ENCODE data around the gene LEMD3.

LEMD3 gene

GRCh38 chr12:65237153-65237552 lies 67.8 kb downstream of the LEMD3 start:
- H3K4me1 ChIP-seq = no peaks in the 10 kb centered on the region
- H3K27me3 ChIP-seq = no peaks in the 10 kb centered on the region
- H3K9ac ChIP-seq = no peak overlapping the region
- no peaks in the 10 kb centered on the region for H3K9me3 ChIP-seq
- no peak for TF ChIP-seq Cebpa-rat (IDR thresholded peaks at IDR 0.05)
- H3K36me3 ChIP-seq = peaks cover 29% of the 10 kb centered on the region
- H3K4me3 ChIP-seq = no peak overlapping the region
- H3K4me2 ChIP-seq = no peak overlapping the region
- H4K20me1 ChIP-seq = peaks cover 16% of the 10 kb centered on the region
- H3K27ac ChIP-seq = no peak overlapping the region

GRCh38 chr12:65238609-65239008 lies 69.2 kb downstream of the LEMD3 start:
- H3K36me3 ChIP-seq = peaks cover 44% of the 10 kb centered on the region
- H3K4me1 ChIP-seq = no peaks in the 10 kb centered on the region
- H3K9ac ChIP-seq = no peak overlapping the region
- no peak overlapping the region for H3K4me2 ChIP-seq
- no peaks in the 10 kb centered on the region for H3K27me3 ChIP-seq
- H4K20me1 ChIP-seq = peaks cover 6% of the 10 kb centered on the region
- H3K9me3 ChIP-seq = no peaks in the 10 kb centered on the region
- no peak overlapping the region for H3K27ac ChIP-seq
- TF ChIP-seq Cebpa-rat (IDR thresholded peaks at IDR 0.05) = no peak
- no peak overlapping the region for H3K4me3 ChIP-seq

DNA sequence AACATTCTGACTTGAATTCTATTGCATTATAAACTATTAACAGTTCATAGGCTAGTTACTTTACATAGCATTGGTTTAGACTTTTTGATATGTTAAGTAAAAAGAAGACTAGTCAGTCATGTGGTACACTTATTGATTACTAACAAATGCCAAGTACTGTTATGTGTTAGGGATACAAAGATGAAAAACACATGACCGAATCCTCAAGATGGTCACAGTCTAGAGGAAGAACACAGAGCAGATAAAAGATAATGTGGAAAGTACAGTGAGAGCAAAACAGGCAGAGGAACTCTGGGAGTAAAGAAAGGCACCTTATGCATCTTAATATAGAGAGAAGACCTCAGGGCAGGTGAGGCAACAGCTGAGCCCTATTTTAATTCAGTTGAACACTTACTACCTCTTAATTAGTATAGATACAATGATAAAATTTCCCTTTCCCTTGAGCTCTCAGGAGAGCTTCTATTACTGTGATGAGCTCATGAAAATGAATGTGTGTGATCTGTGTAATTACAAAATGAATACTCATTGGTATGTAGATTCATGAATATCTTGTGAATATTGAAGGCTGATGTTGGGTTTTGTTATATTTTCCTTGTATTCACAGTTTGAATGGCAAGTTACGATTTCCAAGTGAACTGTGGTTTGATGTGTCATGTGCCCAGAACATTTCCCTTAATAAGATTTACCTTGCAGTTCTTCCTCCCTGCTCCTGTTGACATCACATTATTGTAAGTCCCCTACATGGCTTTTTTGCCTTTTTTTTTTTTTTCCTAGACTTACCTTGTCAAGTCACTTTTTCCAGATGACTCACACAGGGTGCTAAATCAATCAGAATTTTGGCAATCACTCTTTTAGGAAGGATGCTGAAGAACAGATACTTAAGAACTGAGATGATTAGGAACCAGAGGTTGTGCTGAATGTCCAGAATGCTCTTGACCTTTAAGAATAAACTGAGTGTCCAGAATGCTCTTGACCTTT lies 79.6 kb downstream of the LEMD3 start:
- Histone ChIP-seq H3K27me3 (no peaks in the 10 kb centered on the region), H3K27ac (no peak overlapping the region), H3K4me3 (no peak overlapping the region), H3K36me3 (peaks cover 47% of the 10 kb centered on the region), H3K9me3 (no peaks in the 10 kb centered on the region), H3K4me2 (no peak overlapping the region), H3K4me1 (no peaks in the 10 kb centered on the region), H3K9ac (no peak overlapping the region), H4K20me1 (no peaks in the 10 kb centered on the region)
- TF ChIP-seq Cebpa-rat (IDR thresholded peaks at IDR 0.05) = no peak

GRCh38 chr12:65252515-65252914 lies 83.1 kb downstream of the LEMD3 start:
- Histone ChIP-seq H3K4me2 (no peak overlapping the region), H3K36me3 (peaks cover 19% of the 10 kb centered on the region), H4K20me1 (no peaks in the 10 kb centered on the region), H3K27me3 (no peaks in the 10 kb centered on the region), H3K27ac (no peak overlapping the region), H3K4me3 (no peak overlapping the region), H3K4me1 (no peaks in the 10 kb centered on the region), H3K9ac (no peak overlapping the region), H3K9me3 (no peaks in the 10 kb centered on the region)
- no peak for TF ChIP-seq Cebpa-rat (IDR thresholded peaks at IDR 0.05)

GRCh38 chr12:65257986-65258385 lies 88.6 kb downstream of the LEMD3 start:
- no peak overlapping the region for H3K9ac ChIP-seq
- no peaks in the 10 kb centered on the region for H3K4me1 ChIP-seq
- TF ChIP-seq Cebpa-rat (IDR thresholded peaks at IDR 0.05) = no peak
- no peaks in the 10 kb centered on the region for H4K20me1 ChIP-seq
- no peak overlapping the region for H3K27ac ChIP-seq
- H3K9me3 ChIP-seq = 0 out of 2 replicates have a peak, but pooled peaks cover 5% of the 10 kb centered on the region
- H3K4me2 ChIP-seq = no peak overlapping the region
- no peak overlapping the region for H3K4me3 ChIP-seq
- no peaks in the 10 kb centered on the region for H3K36me3 ChIP-seq
- H3K27me3 ChIP-seq = no peaks in the 10 kb centered on the region

GRCh38 chr12:65259501-65259900 lies 90.1 kb downstream of the LEMD3 start:
- Histone ChIP-seq H3K27me3 (no peaks in the 10 kb centered on the region), H3K4me2 (no peak overlapping the region), H3K9ac (no peak overlapping the region), H3K4me1 (no peaks in the 10 kb centered on the region), H3K36me3 (no peaks in the 10 kb centered on the region), H3K9me3 (0 out of 2 replicates have a peak, but pooled peaks cover 5% of the 10 kb centered on the region), H3K27ac (no peak overlapping the region), H4K20me1 (no peaks in the 10 kb centered on the region), H3K4me3 (no peak overlapping the region)
- TF ChIP-seq Cebpa-rat (IDR thresholded peaks at IDR 0.05) = no peak

DNA sequence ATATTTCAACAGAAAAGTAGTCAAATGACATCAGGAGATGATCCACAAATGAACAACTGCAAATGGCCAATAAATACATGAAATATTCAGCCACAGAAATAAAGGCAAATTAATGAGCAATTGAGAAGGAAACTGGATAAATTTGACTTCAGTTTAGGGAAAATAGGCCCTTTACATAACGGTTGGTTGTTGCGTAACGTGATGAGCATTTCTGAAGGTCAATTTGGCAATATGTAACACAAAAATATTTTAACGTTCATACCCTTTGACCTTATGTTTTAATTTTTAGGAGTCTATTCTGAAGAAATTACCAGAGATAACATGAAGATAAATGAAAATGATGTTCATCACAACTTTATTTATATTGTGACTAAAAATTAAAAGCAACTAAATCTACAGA lies 94.4 kb downstream of the LEMD3 start:
- H3K9me3 ChIP-seq = 0 out of 2 replicates have a peak, but pooled peaks cover 5% of the 10 kb centered on the region
- no peak overlapping the region for H3K9ac ChIP-seq
- no peak overlapping the region for H3K4me3 ChIP-seq
- H3K36me3 ChIP-seq = no peaks in the 10 kb centered on the region
- TF ChIP-seq Cebpa-rat (IDR thresholded peaks at IDR 0.05) = no peak; the same call in 1 of the 2 replicates
- no peaks in the 10 kb centered on the region for H4K20me1 ChIP-seq
- no peak overlapping the region for H3K27ac ChIP-seq
- no peaks in the 10 kb centered on the region for H3K27me3 ChIP-seq
- H3K4me1 ChIP-seq = no peaks in the 10 kb centered on the region
- no peak overlapping the region for H3K4me2 ChIP-seq

DNA sequence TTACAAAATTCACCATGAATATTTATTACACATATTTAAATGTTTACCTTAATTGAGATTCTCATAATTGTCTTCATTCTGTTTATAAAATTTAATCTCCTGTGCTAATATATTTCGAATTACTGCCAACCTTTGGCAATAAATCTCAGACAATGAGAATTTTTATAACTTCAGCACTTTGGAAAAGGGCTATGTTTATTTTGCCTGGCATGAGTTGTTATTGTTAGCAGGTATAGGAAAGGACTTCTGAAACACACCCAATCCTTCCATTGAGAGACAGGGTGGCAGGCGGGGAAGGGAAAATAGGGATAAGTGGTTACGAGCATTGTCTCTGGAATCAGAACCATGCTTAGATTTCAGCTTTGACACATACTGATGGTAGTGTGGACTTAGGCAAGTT lies 97.0 kb downstream of the LEMD3 start:
- H3K27ac ChIP-seq = no peak overlapping the region

DNA sequence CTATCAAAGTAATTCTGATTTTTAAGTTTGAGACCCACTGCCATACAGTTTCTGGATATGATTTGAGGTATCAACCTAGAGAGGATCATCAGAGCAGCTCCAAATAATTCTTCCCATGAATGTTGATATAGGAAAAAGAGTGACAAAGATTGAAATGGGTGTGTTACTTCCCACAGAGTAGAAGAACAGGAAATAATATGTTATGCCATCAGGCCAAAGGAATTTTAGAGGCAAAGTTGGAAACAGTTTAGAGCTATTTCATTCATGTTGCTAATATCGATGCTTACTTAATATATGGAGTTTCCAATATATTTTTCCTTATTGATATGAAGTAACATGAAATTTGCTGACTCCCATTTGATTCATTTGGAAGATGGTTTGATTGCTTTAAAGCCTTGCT lies 100.2 kb downstream of the LEMD3 start:
- no peak for TF ChIP-seq Cebpa-rat (IDR thresholded peaks at IDR 0.05)
- H3K4me1 ChIP-seq = no peaks in the 10 kb centered on the region

More for the DNA sequence above, 97.0 kb downstream of the LEMD3 start:
- Histone ChIP-seq H3K9ac (no peak overlapping the region), H3K36me3 (no peaks in the 10 kb centered on the region), H4K20me1 (no peaks in the 10 kb centered on the region), H3K4me2 (no peak overlapping the region), H3K9me3 (no peaks in the 10 kb centered on the region), H3K27me3 (no peaks in the 10 kb centered on the region), H3K4me3 (no peak overlapping the region), H3K4me1 (no peaks in the 10 kb centered on the region)
- TF ChIP-seq Cebpa-rat (IDR thresholded peaks at IDR 0.05) = no peak

GRCh38 chr12:65274602-65275272 lies 105.4 kb downstream of the LEMD3 start:
- peaks cover 29% of the 10 kb centered on the region for H3K27me3 ChIP-seq
- no peak for TF ChIP-seq Cebpa-rat (IDR thresholded peaks at IDR 0.05)
- H3K4me2 ChIP-seq = no peak overlapping the region
- H3K4me1 ChIP-seq = peaks cover 8% of the 10 kb centered on the region; the same call in 1 of the 2 replicates
- peaks cover 13% of the 10 kb centered on the region; the same call in 1 of the 2 replicates for H4K20me1 ChIP-seq
- H3K4me3 ChIP-seq = no peak overlapping the region
- no peak overlapping the region for H3K9ac ChIP-seq
- peaks cover 15% of the 10 kb centered on the region for H3K9me3 ChIP-seq
- no peak overlapping the region for H3K27ac ChIP-seq
- no peaks in the 10 kb centered on the region for H3K36me3 ChIP-seq

More for the DNA sequence above, 100.2 kb downstream of the LEMD3 start:
- H3K27me3 ChIP-seq = no peaks in the 10 kb centered on the region
- H3K9ac ChIP-seq = no peak overlapping the region
- H4K20me1 ChIP-seq = no peaks in the 10 kb centered on the region
- no peak overlapping the region for H3K4me3 ChIP-seq
- H3K27ac ChIP-seq = no peak overlapping the region
- H3K36me3 ChIP-seq = no peaks in the 10 kb centered on the region
- no peaks in the 10 kb centered on the region for H3K9me3 ChIP-seq
- H3K4me2 ChIP-seq = no peak overlapping the region

Data from BLaER1 (cell line).